SK-N-SH (cell line): ENCODE measurements around the gene CDH9. TPM values are rescaled to one million over a fixed set of nuclear protein-coding genes. Genes with fewer than 3 reads are reported as not detected.

ENCODE experiments used
- CTCF ChIA-PET: fragments of 300-600, 350-600 bp; formaldehyde crosslinking; extraction: SDS; loops from one replicate; lab custom pipeline; 2021; lab: Yijun Ruan, JAX
- POLR2A ChIA-PET: fragments of 350-600 bp; sonication (Branson Sonifier 250); formaldehyde crosslinking; extraction: SDS; loops from one replicate; lab custom pipeline; 2020; ENCODE audit warnings: antibody characterized with exemption, inconsistent platforms; lab: Yijun Ruan, JAX
- DNase-seq: peaks from one replicate; pipeline ENCODE4 v3.0.0; 2012
- H2AFZ ChIP-seq: fragments of 200-600 bp; sonication (generic); 2 replicates; pipeline ENCODE4 v1.8.1; 2016; ENCODE audit warnings: antibody characterized with exemption, mild to moderate bottlenecking, low read depth
- H3F3A ChIP-seq: fragments of 200-600 bp; sonication (generic); replicated peaks from 2 replicates; pipeline ENCODE3; 2016; ENCODE audit warnings: antibody characterized with exemption, mild to moderate bottlenecking; ENCODE audit not compliant: insufficient read depth
- H3K27ac ChIP-seq, 2 experiments: fragments of 200-500 bp in 1 of 2; fragments of 200-600 bp in 1 of 2; sonication (Bioruptor generic) in 1 of 2; sonication (generic), shearing (Covaris generic) in 1 of 2; 2 replicates each; pipeline versions ENCODE4 v1.5.1 to v1.6.1; 2014 to 2016; ENCODE audit warnings: low read depth in 2 of 2, inconsistent platforms in 1 of 2, low read length in 1 of 2, mild to moderate bottlenecking in 1 of 2, mixed read lengths in 1 of 2
- H3K27me3 ChIP-seq: fragments of 200-600 bp; sonication (generic), shearing (Covaris generic); 2 replicates; pipeline ENCODE4 v1.6.1; 2016; ENCODE audit warnings: mixed run types; ENCODE audit not compliant: insufficient read depth
- H3K36me3 ChIP-seq, 2 experiments: fragments of 200-500 bp in 1 of 2; fragments of 200-600 bp in 1 of 2; sonication (Bioruptor generic) in 1 of 2; sonication (generic) in 1 of 2; replicated peaks in 1 of 2; 2 replicates each; pipeline versions ENCODE3 to v1.5.1; 2014 to 2016; ENCODE audit warnings: low read length in 1 of 2, mild to moderate bottlenecking in 1 of 2; ENCODE audit not compliant: insufficient read depth in 2 of 2, control insufficient read depth in 1 of 2
- H3K4me1 ChIP-seq, 2 experiments: fragments of 200-500 bp in 1 of 2; fragments of 200-600 bp in 1 of 2; sonication (Bioruptor generic) in 1 of 2; sonication (generic), shearing (Covaris generic) in 1 of 2; 2 replicates each; pipeline versions ENCODE4 v1.5.1 to v1.6.1; 2014 to 2016; ENCODE audit warnings: low read depth in 1 of 2, low read length in 1 of 2, mixed run types in 1 of 2; ENCODE audit not compliant: insufficient read depth in 2 of 2, control insufficient read depth in 1 of 2
- H3K4me2 ChIP-seq: fragments of 200-600 bp; sonication (generic), shearing (Covaris generic); 2 replicates; pipeline ENCODE4 v1.6.1; 2017; ENCODE audit warnings: mixed run types
- H3K4me3 ChIP-seq, 2 experiments: fragments of 200-500 bp in 1 of 2; fragments of 200-600 bp in 1 of 2; sonication (Bioruptor generic) in 1 of 2; sonication (generic), shearing (Covaris generic) in 1 of 2; 2 replicates each; pipeline versions ENCODE4 v1.5.1 to v1.8.1; 2014 to 2016; ENCODE audit warnings: low read depth in 2 of 2, inconsistent platforms in 1 of 2, low read length in 1 of 2, mild to moderate bottlenecking in 1 of 2, mixed read lengths in 1 of 2, moderate library complexity in 1 of 2
- H3K79me2 ChIP-seq: fragments of 200-600 bp; sonication (generic); 2 replicates; pipeline ENCODE4 v1.8.1; 2017; ENCODE audit warnings: mild to moderate bottlenecking; ENCODE audit not compliant: insufficient read depth
- H3K9ac ChIP-seq: fragments of 200-600 bp; sonication (generic); 2 replicates; pipeline ENCODE4 v1.6.1; 2017; ENCODE audit warnings: mixed run types
- H3K9me2 ChIP-seq: fragments of 200-600 bp; sonication (generic); 2 replicates; pipeline ENCODE4 v1.6.1; 2017; ENCODE audit warnings: mixed run types
- H3K9me3 ChIP-seq: fragments of 200-600 bp; sonication (generic); 2 replicates; pipeline ENCODE4 v1.6.1; 2017; ENCODE audit warnings: mixed run types, mild to moderate bottlenecking, moderate library complexity
- H4K20me1 ChIP-seq: fragments of 200-600 bp; sonication (generic); 2 replicates; pipeline ENCODE4 v1.6.1; 2017; ENCODE audit warnings: mild to moderate bottlenecking, mixed run types; ENCODE audit not compliant: insufficient read depth
- CTCF ChIP-seq: fragments of 200-600 bp; sonication (generic); IDR thresholded peaks from 2 replicates; pipeline ENCODE4 v1.6.1; 2017; ENCODE audit warnings: antibody characterized with exemption, mild to moderate bottlenecking, moderate library complexity
- EP300 ChIP-seq, 2 experiments: IDR thresholded peaks; 2 replicates each; pipeline versions ENCODE4 v1.4.0 to v1.6.1; 2012; ENCODE audit warnings: borderline replicate concordance in 1 of 2, low read depth in 1 of 2, low read length in 1 of 2
- EZH2phosphoT487 ChIP-seq: fragments of 200-600 bp; sonication (generic); IDR thresholded peaks from 2 replicates; pipeline ENCODE4 v1.6.1; 2017; ENCODE audit warnings: low read depth, mixed run types, mild to moderate bottlenecking, antibody characterized with exemption, moderate library complexity, borderline replicate concordance
- FOSL2 ChIP-seq: IDR thresholded peaks from 2 replicates; pipeline ENCODE4 v1.4.0; 2012; ENCODE audit warnings: low read depth, mild to moderate bottlenecking, moderate library complexity, borderline replicate concordance
- FOXJ3 ChIP-seq: sonication (generic); formaldehyde crosslinking; IDR thresholded peaks from 2 replicates; pipeline ENCODE4 v1.5.1; 2020; ENCODE audit warnings: mild to moderate bottlenecking, missing genetic modification reagents
- GATA2 ChIP-seq: sonication (generic); formaldehyde crosslinking; IDR thresholded peaks from 2 replicates; pipeline ENCODE4 v1.5.0; 2020; ENCODE audit warnings: mild to moderate bottlenecking, missing genetic modification reagents
- MEF2A ChIP-seq: IDR thresholded peaks from 2 replicates; pipeline ENCODE4 v1.4.0; 2012; ENCODE audit warnings: low read depth, borderline replicate concordance
- MXI1 ChIP-seq: IDR thresholded peaks from 2 replicates; pipeline ENCODE4 v1.6.1; 2012; ENCODE audit warnings: mild to moderate bottlenecking, low read depth, low read length, improper control_type of control experiment
- NFIC ChIP-seq: IDR thresholded peaks from 2 replicates; pipeline ENCODE4 v1.4.0; 2012; ENCODE audit warnings: borderline replicate concordance
- NRF1 ChIP-seq: IDR thresholded peaks from 2 replicates; pipeline ENCODE4 v1.6.1; 2012; ENCODE audit warnings: low read depth, mild to moderate bottlenecking, low read length
- PBX3 ChIP-seq: IDR thresholded peaks from 2 replicates; pipeline ENCODE4; 2012
- POLR2AphosphoS5 ChIP-seq: IDR thresholded peaks from 2 replicates; pipeline ENCODE4 v1.6.1; 2012; ENCODE audit warnings: low read depth, low read length
- RFX5 ChIP-seq: IDR thresholded peaks from 2 replicates; pipeline ENCODE4 v1.6.1; 2012; ENCODE audit warnings: mild to moderate bottlenecking, improper control_type of control experiment, low read length
- TEAD4 ChIP-seq: IDR thresholded peaks from 2 replicates; pipeline ENCODE4 v1.4.0; 2012; ENCODE audit warnings: mild to moderate bottlenecking, borderline replicate concordance; ENCODE audit not compliant: insufficient read depth
- USF1 ChIP-seq: IDR thresholded peaks from 2 replicates; pipeline ENCODE4 v1.4.0; 2012; ENCODE audit warnings: low read depth, borderline replicate concordance
- USF2 ChIP-seq: fragments of 150-350 bp; IDR thresholded peaks from 2 replicates; pipeline ENCODE4 v1.6.1; 2017; ENCODE audit warnings: antibody characterized with exemption, low read length, low read depth, borderline replicate concordance
- YY1 ChIP-seq: IDR thresholded peaks from 2 replicates; pipeline ENCODE4 v1.4.0; 2012; ENCODE audit warnings: low read depth, mild to moderate bottlenecking
- WGBS: methylation state at CpG from one replicate; pipeline ENCODE4 v1.1.6; 2017; ENCODE audit warnings: low lambda C conversion rate; 5-methylcytosine and 5-hydroxymethylcytosine counted together
- polyA plus RNA-seq, 3 experiments: library from polyadenylated mRNA; depleted of rRNA; stranded (reverse); fragments of >200 nt; gene quantifications; 2 replicates each; pipeline ENCODE4 v1.2.3, GENCODE V29; 2012
- TF ChIP-seq, protein P1 (sequence below): IDR thresholded peaks from 2 replicates; pipeline ENCODE4 v1.4.0; 2012; ENCODE audit warnings: low read depth

Gene CDH9
- polyA plus RNA-seq, 1 of the 3 experiments (the other 2 are of a cell fraction), result not detected

GRCh38 chr5:26945901-26946300, 92.5 kb downstream of the CDH9 start:
- TF ChIP-seq EZH2phosphoT487, result no peak
- no peak for TF ChIP-seq EP300 (IDR thresholded peaks at IDR 0.05; ENCODE audit: borderline replicate concordance in 1 of 2, low read depth in 1 of 2, low read length in 1 of 2)
- TF ChIP-seq TEAD4, result no peak
- no peak for TF ChIP-seq USF2
- TF ChIP-seq POLR2AphosphoS5, result no peak
- TF ChIP-seq, protein P1, sequence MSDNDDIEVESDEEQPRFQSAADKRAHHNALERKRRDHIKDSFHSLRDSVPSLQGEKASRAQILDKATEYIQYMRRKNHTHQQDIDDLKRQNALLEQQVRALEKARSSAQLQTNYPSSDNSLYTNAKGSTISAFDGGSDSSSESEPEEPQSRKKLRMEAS, result no peak
- TF ChIP-seq NRF1, result no peak
- no peak for TF ChIP-seq YY1
- TF ChIP-seq RFX5, result no peak
- TF ChIP-seq NFIC, result no peak
- TF ChIP-seq PBX3, result no peak
- H3K79me2 ChIP-seq, result no peaks in the 10 kb centered on the region
- DNase-seq, result no peak
- no peak overlapping the region for H2AFZ ChIP-seq
- H3K9me3 ChIP-seq, result no peaks in the 10 kb centered on the region
- no peak overlapping the region for H3K9ac ChIP-seq
- no peak overlapping the region for H3K4me2 ChIP-seq
- no peaks in the 10 kb centered on the region for H3K4me1 ChIP-seq
- H4K20me1 ChIP-seq, result no peaks in the 10 kb centered on the region
- no peak overlapping the region for H3K27ac ChIP-seq
- ChIA-PET CTCF (no interaction called here), POLR2A (no interaction called here)
- H3F3A ChIP-seq, result no peaks in the 10 kb centered on the region
- H3K36me3 ChIP-seq, result no peaks in the 10 kb centered on the region
- no peaks in the 10 kb centered on the region for H3K9me2 ChIP-seq
- no peak overlapping the region for H3K4me3 ChIP-seq
- H3K27me3 ChIP-seq, result no peaks in the 10 kb centered on the region

GRCh38 chr5:26942481-26942880, 95.9 kb downstream of the CDH9 start:
- TF ChIP-seq FOSL2 (no peak), MEF2A (no peak), GATA2 (CRISPR knock-in tag) (no peak), RFX5 (no peak), NRF1 (no peak), USF1 (no peak), EZH2phosphoT487 (no peak), MXI1 (no peak), CTCF (no peak), FOXJ3 (no peak), TEAD4 (no peak), PBX3 (no peak), NFIC (no peak), YY1 (no peak)
- TF ChIP-seq, protein P1, result no peak
- TF ChIP-seq, all 33 proteins: peak for 0
- 0% methylated on average over 2 of the region's 2 CpGs for WGBS
- Histone ChIP-seq H3K27me3 (no peaks in the 10 kb centered on the region), H3K36me3 (no peaks in the 10 kb centered on the region), H3K9ac (no peak overlapping the region), H3K9me2 (no peaks in the 10 kb centered on the region), H3K9me3 (no peaks in the 10 kb centered on the region; the same call in 1 of the 2 replicates), H3K4me2 (no peak overlapping the region), H3K79me2 (no peaks in the 10 kb centered on the region), H3K27ac (no peak overlapping the region), H3K4me1 (no peaks in the 10 kb centered on the region), H2AFZ (no peak overlapping the region), H3F3A (no peaks in the 10 kb centered on the region), H3K4me3 (no peak overlapping the region), H4K20me1 (no peaks in the 10 kb centered on the region)
- ChIA-PET POLR2A (no interaction called here), CTCF (no interaction called here)
- no peak for DNase-seq
